ENCODE data around the gene LYSMD2. TPM values are rescaled to one million over a fixed set of nuclear protein-coding genes. Genes with fewer than 3 reads are reported as not detected.
A peak's percentile ranks its signal among the peaks of the same experiment; 100 is the strongest.

Gene LYSMD2
- total RNA-seq, 4 donors from 2014 or later = 10.0 to 14.1 (median 12.9) TPM

- Histone ChIP-seq H3K4me1 (peaks cover 19 to 25% (median 22%) of the 10 kb centered on the region in 4 donors), H3K27ac (replicated peaks in 1 of 4) (no peak overlapping the region), H3K27me3 (no peaks in the 10 kb centered on the region), H3K36me3 (no peaks in the 10 kb centered on the region), H3K9me3 (no peaks in the 10 kb centered on the region), H3K4me3 (no peak overlapping the region)
- intact Hi-C loops (cut with DNase I) = no loop called here
- DNase-seq (ENCODE audit: extremely low spot score) = no peak
- no peak for TF ChIP-seq CTCF (IDR thresholded peaks at IDR 0.05)
- no peak for TF ChIP-seq POLR2AphosphoS5 (IDR thresholded peaks at IDR 0.05)
- TF ChIP-seq EP300 (IDR thresholded peaks at IDR 0.05) = no peak
- TF ChIP-seq POLR2A (IDR thresholded peaks at IDR 0.05; ENCODE audit: low read depth) = no peak
- WGBS = 76% methylated on average over 3 of the region's 3 CpGs
Observed at GRCh38 chr15:51760805-51761204, 23.4 kb upstream of the LYSMD2 start.

DNA sequence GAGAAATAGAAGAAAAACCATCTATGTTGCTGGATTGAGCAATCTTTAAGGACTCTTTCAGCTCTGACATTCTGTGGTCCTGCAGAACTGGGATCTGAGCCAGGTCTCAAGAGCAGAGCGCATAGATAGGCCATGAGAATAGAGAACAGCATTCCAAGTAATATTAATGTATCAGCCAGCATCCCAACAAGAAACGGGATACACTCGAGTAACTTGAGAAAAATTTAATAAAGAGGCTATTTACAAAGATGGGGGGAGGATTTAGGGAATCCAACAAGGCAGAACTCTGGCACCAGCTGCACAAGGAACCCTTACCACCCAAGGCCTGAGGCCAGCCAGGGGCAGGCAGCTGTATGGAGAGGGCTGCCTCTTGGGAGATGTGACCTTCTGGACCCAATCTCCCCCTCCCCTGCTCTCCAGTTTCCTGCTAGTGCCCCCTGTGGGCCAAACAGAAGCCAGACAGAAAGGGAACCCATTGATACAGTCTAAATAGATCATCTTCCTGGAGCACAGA, 22.2 kb upstream of the LYSMD2 start:
- peak overlapping the region in 1 of 4 donors; percentile 9 for H3K27ac ChIP-seq (replicated peaks in 1 of 4)
- intact Hi-C loops (cut with DNase I) = no loop called here
- no peak for DNase-seq (ENCODE audit: extremely low spot score)

DNA sequence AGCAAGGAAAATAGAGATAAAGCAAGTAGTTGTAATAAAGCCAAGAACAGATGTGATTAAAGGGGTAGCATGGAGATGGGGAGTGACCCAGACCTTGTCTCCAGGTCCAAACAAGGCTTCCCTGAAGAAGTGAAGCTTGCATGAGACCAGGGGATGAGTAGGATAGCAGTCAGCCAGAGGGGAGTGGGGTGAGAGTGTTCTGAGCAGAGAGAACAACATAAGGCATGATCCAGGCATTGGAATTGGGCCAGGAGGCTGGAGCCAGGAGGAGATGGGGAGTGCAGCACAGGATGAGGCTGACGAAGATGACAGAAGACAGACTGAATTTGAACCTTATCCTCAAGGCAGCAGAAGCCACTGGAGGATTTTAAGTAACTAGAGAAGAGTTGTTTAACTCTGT, 21.2 kb upstream of the LYSMD2 start:
- Histone ChIP-seq H3K9me3 (no peaks in the 10 kb centered on the region), H3K4me1 (peaks cover 19 to 26% (median 25%) of the 10 kb centered on the region in 4 donors), H3K4me3 (no peak overlapping the region), H3K36me3 (no peaks in the 10 kb centered on the region), H3K27ac (replicated peaks in 1 of 4) (peak overlapping the region; percentile 0 to 56 (median 29)), H3K27me3 (no peaks in the 10 kb centered on the region)
- TF ChIP-seq POLR2A (IDR thresholded peaks at IDR 0.05; ENCODE audit: low read depth) = no peak
- TF ChIP-seq CTCF (IDR thresholded peaks at IDR 0.05) = no peak
- TF ChIP-seq EP300 (IDR thresholded peaks at IDR 0.05) = no peak
- peak; percentile 79 for DNase-seq (ENCODE audit: extremely low spot score)
- WGBS = 19% methylated on average over 1 of the region's 1 CpG
- intact Hi-C loops (cut with DNase I) = no loop called here

More for the DNA sequence above, 22.2 kb upstream of the LYSMD2 start:
- TF ChIP-seq CTCF (IDR thresholded peaks at IDR 0.05) (no peak), POLR2AphosphoS5 (IDR thresholded peaks at IDR 0.05) (no peak), POLR2A (IDR thresholded peaks at IDR 0.05; ENCODE audit: low read depth) (no peak), EP300 (IDR thresholded peaks at IDR 0.05) (no peak)
- Histone ChIP-seq H3K27me3 (no peaks in the 10 kb centered on the region), H3K36me3 (no peaks in the 10 kb centered on the region), H3K4me3 (no peak overlapping the region), H3K4me1 (peaks cover 19 to 26% (median 25%) of the 10 kb centered on the region in 4 donors), H3K9me3 (no peaks in the 10 kb centered on the region)
- 53% methylated on average over 3 of the region's 3 CpGs for WGBS

- no peak for DNase-seq (ENCODE audit: extremely low spot score)
- Histone ChIP-seq H3K4me3 (no peak overlapping the region), H3K4me1 (peaks cover 23 to 33% (median 33%) of the 10 kb centered on the region in 4 donors), H3K36me3 (no peaks in the 10 kb centered on the region), H3K27ac (replicated peaks in 1 of 4) (no peak overlapping the region), H3K27me3 (no peaks in the 10 kb centered on the region), H3K9me3 (no peaks in the 10 kb centered on the region)
- TF ChIP-seq POLR2AphosphoS5 (IDR thresholded peaks at IDR 0.05) = no peak
- TF ChIP-seq POLR2A (IDR thresholded peaks at IDR 0.05; ENCODE audit: low read depth) = no peak
- TF ChIP-seq EP300 (IDR thresholded peaks at IDR 0.05) = no peak
- TF ChIP-seq CTCF (IDR thresholded peaks at IDR 0.05) = no peak
- intact Hi-C loops (cut with DNase I) = no loop called here
- WGBS = 67% methylated on average over 2 of the region's 2 CpGs
Observed at GRCh38 chr15:51757450-51757849, 20.0 kb upstream of the LYSMD2 start.

- Histone ChIP-seq H3K9me3 (no peaks in the 10 kb centered on the region), H3K4me1 (peaks cover 27 to 38% (median 37%) of the 10 kb centered on the region in 4 donors), H3K27me3 (no peaks in the 10 kb centered on the region), H3K27ac (replicated peaks in 1 of 4) (no peak overlapping the region), H3K36me3 (no peaks in the 10 kb centered on the region), H3K4me3 (no peak overlapping the region)
- intact Hi-C loops (cut with DNase I) = no loop called here
- DNase-seq (ENCODE audit: extremely low spot score) = no peak
- TF ChIP-seq EP300 (IDR thresholded peaks at IDR 0.05) = no peak
- 73% methylated on average over 4 of the region's 4 CpGs for WGBS
Observed at GRCh38 chr15:51756482-51756881, 19.0 kb upstream of the LYSMD2 start.
